HG02943 (cell line): ENCODE measurements around the gene ZP1.
A peak's percentile ranks its signal among the peaks of the same experiment; 100 is the strongest.
"Not testable (repeated sequence)": the region's sequence is repeated elsewhere in the genome, so short reads cannot be mapped to it uniquely, and the experiment has no call there.

ENCODE experiments used
- ATAC-seq: cut with Tn5 transposase; IDR thresholded peaks from one replicate; pipeline ENCODE4 v1.9.1; 2021; ENCODE audit warnings: mild to moderate bottlenecking, low read depth, moderate library complexity; ENCODE audit not compliant: unreplicated experiment

The ZP1 gene

GRCh38 chr11:60905047-60905446 is 37.7 kb downstream of the ZP1 start:
- ATAC-seq: no peak

- ATAC-seq: no peak
Observed at GRCh38 chr11:60905551-60906113, 38.3 kb downstream of the ZP1 start.

GRCh38 chr11:60906132-60906972 is 39.0 kb downstream of the ZP1 start, which contains the start of gene PRPF19:
TSS of gene PRPF19 (minus strand) at chr11:60906585. CDS start at chr11:60906382, 203 bp downstream.
- ATAC-seq: peak; percentile 79

- no peak for ATAC-seq
Observed at GRCh38 chr11:60908803-60909202, 41.5 kb downstream of the ZP1 start.

GRCh38 chr11:60909680-60910280 is 42.4 kb downstream of the ZP1 start:
- not testable (repeated sequence) for ATAC-seq

GRCh38 chr11:60910281-60910687 is 42.9 kb downstream of the ZP1 start:
- peak; percentile 40 for ATAC-seq

GRCh38 chr11:60910711-60911380 is 43.5 kb downstream of the ZP1 start:
- no peak for ATAC-seq

- no peak for ATAC-seq
Observed at GRCh38 chr11:60912223-60912850, 45.0 kb downstream of the ZP1 start.

- no peak for ATAC-seq
Observed at GRCh38 chr11:60912851-60913528, 45.6 kb downstream of the ZP1 start.

- ATAC-seq: peak; percentile 42
Observed at GRCh38 chr11:60913793-60914632, 46.7 kb downstream of the ZP1 start, which contains the start of gene TMEM109. TSS of gene TMEM109 (plus strand) at chr11:60914158. CDS start at chr11:60919694, 5,536 bp downstream.

- ATAC-seq: no peak
Observed at GRCh38 chr11:60914633-60915247, 47.4 kb downstream of the ZP1 start.

- ATAC-seq: peak; percentile 41
Observed at GRCh38 chr11:60915248-60915914, 48.0 kb downstream of the ZP1 start.

- no peak for ATAC-seq
Observed at GRCh38 chr11:60916669-60917206, 49.4 kb downstream of the ZP1 start.

GRCh38 chr11:60917267-60917666 is 49.9 kb downstream of the ZP1 start:
- ATAC-seq: no peak

- no peak for ATAC-seq
Observed at GRCh38 chr11:60918251-60918938, 51.1 kb downstream of the ZP1 start.

- ATAC-seq: no peak
Observed at GRCh38 chr11:60918939-60919265, 51.6 kb downstream of the ZP1 start.

- no peak for ATAC-seq
Observed at GRCh38 chr11:60919320-60919719, 52.0 kb downstream of the ZP1 start.
